ENCODE results near the gene GALNT3. TPM values are rescaled to one million over a fixed set of nuclear protein-coding genes. Genes with fewer than 3 reads are reported as not detected.

GALNT3 gene
- total RNA-seq (2014; rRNA removed; shearing (Covaris generic)): not detected in 2 replicates

DNA sequence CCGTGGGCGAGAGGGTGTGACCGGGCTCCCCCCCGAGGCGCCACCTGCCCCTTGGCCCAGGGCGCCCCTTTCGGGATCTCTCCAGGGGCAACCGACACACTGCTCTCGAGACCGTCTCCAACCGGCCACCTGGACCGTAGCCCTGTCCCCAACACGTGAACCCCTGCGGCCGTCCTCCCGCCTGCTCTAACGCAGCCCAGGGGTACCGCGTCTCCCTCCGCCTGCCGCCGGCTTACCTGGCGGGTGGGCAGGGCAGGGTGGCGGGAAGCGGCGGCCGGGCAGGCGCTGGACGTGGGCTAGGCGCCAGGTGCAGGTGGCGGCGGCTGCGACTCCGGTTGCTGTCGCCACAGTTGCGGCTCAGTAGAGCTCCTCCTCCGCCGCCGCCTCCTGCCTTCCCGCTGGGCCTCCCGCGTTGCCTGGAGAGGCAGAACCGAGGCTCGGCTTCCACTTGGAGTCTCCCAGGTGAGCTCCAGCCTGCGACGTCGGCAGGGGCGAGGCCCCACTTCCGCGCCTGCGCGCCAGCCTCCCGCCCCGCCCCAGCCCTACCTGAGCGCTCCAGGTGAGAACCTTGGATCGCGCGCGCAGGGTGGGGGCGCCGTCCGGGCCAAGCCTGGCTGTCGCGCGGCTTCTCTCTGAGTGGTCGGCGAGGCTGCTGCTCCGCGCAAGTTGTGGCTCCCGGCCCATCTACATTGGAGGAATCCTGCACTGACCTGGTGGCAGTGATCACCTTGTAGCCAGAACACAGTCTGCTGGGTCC lies at the start of gene GALNT3:
Gene GALNT3 (minus strand): TSS at position 469 of the 757 bp plus-strand sequence. CDS start 23,547 bp downstream, outside the sequence.
- Histone ChIP-seq H3K4me1 (no peaks in the 10 kb centered on the region), H3K27ac (no peak within 1 kb of the TSS), H3K27me3 (no peaks in the 10 kb centered on the region), H3K36me3 (no peaks in the 10 kb centered on the region), H3K9me3 (replicated peaks) (no peaks in the 10 kb centered on the region), H3K4me3 (no peak within 1 kb of the TSS)
- no peak for DNase-seq

DNA sequence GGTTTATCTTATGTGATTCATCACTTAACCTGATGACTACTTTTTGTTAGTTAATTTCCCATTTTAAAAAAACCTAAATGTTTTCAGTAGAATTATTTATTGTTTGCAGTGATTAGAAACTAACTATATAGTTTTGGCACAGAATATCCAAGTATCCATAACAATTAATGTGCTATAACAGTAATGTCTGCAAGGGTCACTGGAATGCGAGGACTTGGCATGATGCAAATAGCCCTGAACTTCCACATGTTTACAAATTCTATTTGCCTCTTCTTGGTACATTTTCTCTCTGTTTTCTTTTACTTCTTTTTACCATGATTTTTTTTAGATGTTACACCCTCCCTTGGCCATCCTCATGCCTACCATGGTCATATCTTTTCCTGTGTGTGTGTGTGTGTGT lies 49.3 kb upstream of the GALNT3 start:
- no peak for DNase-seq
- Histone ChIP-seq H3K4me3 (no peak overlapping the region), H3K36me3 (no peaks in the 10 kb centered on the region; the same call in 1 of the 2 replicates), H3K9me3 (replicated peaks) (no peaks in the 10 kb centered on the region), H3K27me3 (no peaks in the 10 kb centered on the region), H3K27ac (no peak overlapping the region), H3K4me1 (no peaks in the 10 kb centered on the region)

GRCh38 chr2:165840333-165840958 lies 46.4 kb upstream of the GALNT3 start:
- Histone ChIP-seq H3K36me3 (no peaks in the 10 kb centered on the region; the same call in 1 of the 2 replicates), H3K4me3 (no peak overlapping the region), H3K27me3 (no peaks in the 10 kb centered on the region), H3K4me1 (no peaks in the 10 kb centered on the region), H3K27ac (no peak overlapping the region), H3K9me3 (replicated peaks) (no peaks in the 10 kb centered on the region)
- no peak for DNase-seq

DNA sequence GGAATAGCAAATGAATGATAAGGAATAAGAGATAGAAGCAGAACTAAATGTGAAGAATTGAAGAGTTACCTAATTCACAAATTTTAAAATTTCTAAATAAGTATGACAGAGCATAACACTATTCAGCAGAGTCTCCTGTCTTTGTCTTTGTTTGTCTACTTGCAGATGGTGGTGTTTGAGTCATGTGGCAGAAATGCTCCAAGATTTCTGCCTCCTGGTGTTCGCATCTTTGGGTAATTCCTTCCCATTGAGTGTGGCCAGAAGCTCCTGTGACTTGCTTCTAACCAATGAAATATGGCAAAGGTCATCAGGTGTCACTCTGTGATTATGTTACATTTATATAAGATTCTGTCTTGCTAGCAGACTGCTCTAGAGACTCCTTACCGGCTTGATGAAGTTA lies 45.6 kb upstream of the GALNT3 start:
- Histone ChIP-seq H3K36me3 (no peaks in the 10 kb centered on the region; the same call in 1 of the 2 replicates), H3K4me1 (no peaks in the 10 kb centered on the region)
- DNase-seq: no peak

DNA sequence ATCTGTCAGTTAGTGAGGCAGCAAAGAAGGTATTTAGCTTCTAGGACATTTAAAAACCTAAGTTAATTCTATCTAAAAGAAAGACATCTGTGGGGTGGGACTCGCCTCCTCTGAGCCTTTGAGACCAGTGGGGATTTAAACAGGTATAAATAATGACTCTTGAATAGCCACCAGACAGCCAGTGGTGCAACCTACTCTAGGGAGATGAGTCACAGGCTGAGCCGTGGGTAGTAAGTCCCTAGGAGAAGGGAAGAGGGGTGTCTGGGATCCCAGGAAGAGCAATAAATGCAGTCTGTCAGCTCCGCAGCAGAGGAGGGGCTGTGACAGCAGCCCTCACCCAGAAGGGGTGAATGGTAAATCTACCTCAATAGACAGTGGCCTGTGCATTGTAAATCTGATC lies 43.1 kb upstream of the GALNT3 start:
- no peaks in the 10 kb centered on the region for H3K27me3 ChIP-seq
- H3K4me1 ChIP-seq: no peaks in the 10 kb centered on the region
- no peak overlapping the region for H3K4me3 ChIP-seq
- H3K27ac ChIP-seq: no peak overlapping the region
- DNase-seq: no peak
- H3K9me3 ChIP-seq (replicated peaks): no peaks in the 10 kb centered on the region
- H3K36me3 ChIP-seq: no peaks in the 10 kb centered on the region; the same call in 1 of the 2 replicates

More for the DNA sequence above, 45.6 kb upstream of the GALNT3 start:
- no peak overlapping the region for H3K27ac ChIP-seq
- H3K9me3 ChIP-seq (replicated peaks): no peaks in the 10 kb centered on the region
- no peak overlapping the region for H3K4me3 ChIP-seq
- no peaks in the 10 kb centered on the region for H3K27me3 ChIP-seq

DNA sequence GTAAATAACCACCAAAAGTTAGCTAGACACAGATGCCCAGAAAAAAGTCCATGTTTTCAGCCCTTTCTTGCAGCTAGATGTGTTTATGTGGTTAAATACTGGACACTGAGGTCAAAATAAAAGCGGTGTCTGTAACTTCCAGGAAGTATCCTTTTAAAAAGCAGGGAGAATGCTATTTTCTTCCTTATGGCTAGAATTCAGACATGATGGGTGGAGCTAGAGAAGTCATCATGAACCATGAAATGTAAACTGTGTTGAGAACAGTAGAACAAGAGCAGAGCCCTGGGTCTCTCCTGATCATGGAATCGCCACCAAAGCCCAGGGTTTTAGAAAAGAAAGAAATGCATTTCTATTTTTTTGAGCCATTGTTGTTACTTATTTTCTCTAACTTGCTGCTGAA lies 41.3 kb upstream of the GALNT3 start:
- Histone ChIP-seq H3K9me3 (replicated peaks) (no peaks in the 10 kb centered on the region), H3K36me3 (no peaks in the 10 kb centered on the region; the same call in 1 of the 2 replicates), H3K4me1 (no peaks in the 10 kb centered on the region), H3K4me3 (no peak overlapping the region), H3K27me3 (no peaks in the 10 kb centered on the region), H3K27ac (no peak overlapping the region)
- no peak for DNase-seq

DNA sequence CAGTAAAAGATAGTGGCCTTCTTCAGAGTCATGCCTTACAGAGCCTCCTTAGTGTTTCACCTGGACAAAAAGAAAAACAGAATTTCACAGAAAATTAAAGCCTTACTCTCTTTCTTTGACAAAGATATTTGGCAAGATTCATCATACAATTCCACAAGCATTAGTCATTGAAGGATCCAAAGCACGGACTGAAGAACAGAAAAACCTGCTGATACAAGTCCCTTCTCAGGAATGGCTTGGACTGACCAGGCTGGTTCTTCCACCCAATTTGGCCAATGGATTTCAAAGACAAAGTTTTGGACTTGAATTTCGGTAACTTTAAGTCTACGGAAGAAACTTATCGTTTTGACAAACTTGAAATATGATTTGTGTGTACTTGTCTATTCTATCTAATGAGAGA lies 39.1 kb upstream of the GALNT3 start:
- Histone ChIP-seq H3K4me3 (no peak overlapping the region), H3K4me1 (no peaks in the 10 kb centered on the region), H3K36me3 (no peaks in the 10 kb centered on the region), H3K9me3 (replicated peaks) (no peaks in the 10 kb centered on the region), H3K27me3 (no peaks in the 10 kb centered on the region), H3K27ac (no peak overlapping the region)
- no peak for DNase-seq

- Histone ChIP-seq H3K9me3 (replicated peaks) (no peaks in the 10 kb centered on the region), H3K27ac (no peak overlapping the region), H3K4me3 (no peak overlapping the region), H3K36me3 (0 out of 2 replicates have a peak, but pooled peaks cover 2% of the 10 kb centered on the region), H3K27me3 (no peaks in the 10 kb centered on the region), H3K4me1 (peaks cover 8% of the 10 kb centered on the region)
- no peak for DNase-seq
Measured at GRCh38 chr2:165827921-165828276, 33.9 kb upstream of the GALNT3 start.

- H3K4me3 ChIP-seq: no peak overlapping the region
- no peaks in the 10 kb centered on the region for H3K27me3 ChIP-seq
- no peak overlapping the region for H3K27ac ChIP-seq
- H3K4me1 ChIP-seq: peaks cover 8% of the 10 kb centered on the region
- DNase-seq: no peak
- H3K36me3 ChIP-seq: 0 out of 2 replicates have a peak, but pooled peaks cover 2% of the 10 kb centered on the region
- H3K9me3 ChIP-seq (replicated peaks): no peaks in the 10 kb centered on the region
Measured at GRCh38 chr2:165827016-165827920, 33.2 kb upstream of the GALNT3 start.

- peak; percentile 33 to 68 for DNase-seq
- Histone ChIP-seq H3K4me3 (no peak overlapping the region), H3K27ac (no peak overlapping the region), H3K36me3 (0 out of 2 replicates have a peak, but pooled peaks cover 2% of the 10 kb centered on the region), H3K4me1 (peaks cover 8% of the 10 kb centered on the region), H3K9me3 (replicated peaks) (no peaks in the 10 kb centered on the region), H3K27me3 (no peaks in the 10 kb centered on the region)
Measured at GRCh38 chr2:165825041-165825440, 31.0 kb upstream of the GALNT3 start.

DNA sequence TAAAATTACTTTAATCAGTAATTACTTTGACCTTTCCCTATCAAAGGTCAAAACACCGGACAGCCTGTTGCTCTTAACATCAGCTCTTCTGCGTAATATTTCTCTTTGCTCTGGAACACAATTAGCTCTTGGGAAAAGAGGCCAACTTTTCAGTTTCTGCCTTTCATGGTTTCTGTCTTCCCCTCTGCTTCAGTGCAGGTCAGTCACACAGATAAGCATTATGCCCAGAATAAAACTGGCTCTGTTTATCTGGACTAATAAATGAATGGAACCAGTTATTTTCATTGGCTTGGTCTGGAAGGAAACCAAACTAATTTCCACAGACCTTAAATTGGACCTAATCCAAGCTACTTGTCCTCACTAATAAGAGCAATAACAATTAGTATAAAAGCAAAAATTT lies 26.2 kb upstream of the GALNT3 start:
- no peaks in the 10 kb centered on the region for H3K9me3 ChIP-seq (replicated peaks)
- no peak for DNase-seq
- H3K27ac ChIP-seq: no peak overlapping the region
- no peak overlapping the region for H3K4me3 ChIP-seq
- H3K36me3 ChIP-seq: 0 out of 2 replicates have a peak, but pooled peaks cover 2% of the 10 kb centered on the region
- no peaks in the 10 kb centered on the region for H3K27me3 ChIP-seq
- peaks cover 5% of the 10 kb centered on the region for H3K4me1 ChIP-seq

DNA sequence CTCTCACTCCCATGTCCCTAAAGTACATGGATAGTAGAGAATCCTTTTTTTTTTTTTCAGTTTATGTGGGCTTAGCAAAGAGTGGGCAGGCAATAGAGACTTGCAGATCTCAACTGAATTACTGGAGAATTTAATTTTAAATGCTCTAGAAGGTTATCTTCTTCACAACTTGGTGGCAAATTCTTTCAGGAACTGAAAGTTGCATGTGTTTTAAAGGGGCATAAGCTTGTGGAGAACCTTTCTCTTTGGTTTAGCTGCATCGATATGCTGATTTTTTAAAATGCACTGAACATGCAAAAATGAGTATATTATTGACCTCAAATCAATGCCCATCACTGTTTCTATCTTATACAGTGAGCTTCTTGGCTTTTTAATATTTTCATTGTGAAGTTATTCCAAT lies 24.9 kb upstream of the GALNT3 start:
- no peak for DNase-seq
- Histone ChIP-seq H3K4me3 (no peak overlapping the region), H3K9me3 (replicated peaks) (no peaks in the 10 kb centered on the region)

GRCh38 chr2:165815299-165816141 lies 21.5 kb upstream of the GALNT3 start:
- no peak for DNase-seq
- Histone ChIP-seq H3K36me3 (no peaks in the 10 kb centered on the region), H3K4me1 (no peaks in the 10 kb centered on the region; the same call in none of the 2 replicates), H3K27me3 (no peaks in the 10 kb centered on the region), H3K4me3 (no peak overlapping the region), H3K9me3 (replicated peaks) (no peaks in the 10 kb centered on the region), H3K27ac (no peak overlapping the region; the same call in 1 of the 2 replicates)

More for the DNA sequence above, 24.9 kb upstream of the GALNT3 start:
- Histone ChIP-seq H3K36me3 (no peaks in the 10 kb centered on the region), H3K4me1 (no peaks in the 10 kb centered on the region; the same call in none of the 2 replicates), H3K27me3 (no peaks in the 10 kb centered on the region), H3K27ac (no peak overlapping the region)

DNA sequence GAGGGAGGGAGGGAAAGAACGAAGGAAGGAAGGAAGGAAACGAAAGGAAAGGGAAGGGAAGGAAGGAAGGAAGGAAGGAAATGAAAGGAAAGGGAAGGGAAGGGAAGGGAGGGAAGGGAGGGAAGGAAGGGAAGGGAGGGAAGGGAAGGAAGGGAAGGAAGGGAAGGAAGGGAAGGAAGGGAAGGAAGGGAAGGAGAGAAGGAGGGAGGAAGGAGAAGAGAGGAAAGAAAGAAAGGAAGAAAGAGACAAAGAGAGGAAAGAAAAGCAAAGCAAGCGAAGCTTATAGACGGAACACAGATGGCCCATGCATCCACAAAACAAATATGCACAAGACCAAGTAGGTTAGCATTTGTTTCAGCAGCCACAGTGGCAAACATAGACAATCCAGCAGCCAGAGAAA lies 20.4 kb upstream of the GALNT3 start:
- H3K9me3 ChIP-seq (replicated peaks): no peaks in the 10 kb centered on the region
- no peaks in the 10 kb centered on the region for H3K36me3 ChIP-seq
- no peak overlapping the region for H3K27ac ChIP-seq
- no peak for DNase-seq
- H3K4me3 ChIP-seq: no peak overlapping the region
- H3K4me1 ChIP-seq: no peaks in the 10 kb centered on the region; the same call in none of the 2 replicates
- H3K27me3 ChIP-seq: no peaks in the 10 kb centered on the region

All from SJCRH30 (cell line).